Measurements from ENCODE around the gene TNFRSF21.

TNFRSF21 gene

DNA sequence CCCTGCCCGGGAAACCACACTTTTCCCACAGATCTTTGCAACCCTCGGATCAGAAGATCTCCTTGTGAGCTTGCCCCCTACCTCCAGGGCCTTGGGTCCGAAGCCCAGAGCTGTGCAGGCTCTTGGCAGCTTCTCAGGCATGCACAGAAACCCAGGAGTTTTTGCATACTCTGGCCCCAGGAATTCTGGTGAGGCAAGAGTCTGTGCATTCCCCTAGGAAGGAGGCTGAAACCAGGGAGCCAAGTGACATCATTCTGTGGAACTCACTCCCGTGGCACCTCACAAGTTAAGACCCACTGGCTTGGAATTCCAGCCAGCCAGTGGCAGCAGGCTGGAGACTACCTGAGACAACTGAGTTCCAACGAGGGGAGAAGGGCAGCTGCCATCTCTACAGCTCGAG is 100.1 kb downstream of the TNFRSF21 start:
- DNase-seq (ENCODE audit: low spot score), result no peak

DNA sequence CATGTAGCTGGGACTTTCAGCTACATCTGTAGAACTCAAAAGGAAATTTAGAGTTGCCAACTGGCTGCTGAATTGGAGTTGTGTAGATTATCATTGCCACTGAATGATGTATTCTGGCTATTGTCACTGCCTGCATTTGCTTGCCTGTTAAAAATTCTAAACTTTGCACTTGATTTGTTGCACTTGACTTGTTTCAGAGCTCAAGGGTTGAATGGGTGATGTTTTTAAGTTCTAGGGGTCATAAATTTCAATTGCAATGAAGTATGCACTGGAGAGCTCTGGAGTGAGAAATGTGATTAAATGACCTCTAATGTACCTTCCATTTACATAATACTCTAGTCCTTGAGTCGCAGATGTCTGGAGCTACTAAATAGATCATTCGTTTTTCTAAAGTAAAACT is 102.4 kb downstream of the TNFRSF21 start:
- DNase-seq (ENCODE audit: low spot score), result no peak

DNA sequence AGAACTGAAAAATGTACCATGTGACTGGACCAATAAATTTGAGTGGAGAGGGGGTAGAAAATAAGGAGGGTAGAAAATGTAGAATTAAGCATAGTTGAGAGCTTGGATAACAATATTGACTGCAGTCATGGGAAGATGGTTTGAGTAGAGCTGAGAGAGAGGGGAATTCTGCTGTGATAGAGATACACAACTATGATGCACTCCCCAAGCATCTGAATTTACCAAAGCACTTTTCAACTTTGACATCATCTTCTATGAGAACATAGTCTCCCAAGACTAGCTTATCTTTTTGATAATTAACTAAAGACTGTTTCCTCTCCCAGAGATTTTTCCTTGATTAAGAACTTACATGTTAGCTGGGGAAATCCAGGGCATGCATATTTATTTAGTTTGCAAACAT is 103.1 kb downstream of the TNFRSF21 start:
- DNase-seq (ENCODE audit: low spot score), result no peak

DNA sequence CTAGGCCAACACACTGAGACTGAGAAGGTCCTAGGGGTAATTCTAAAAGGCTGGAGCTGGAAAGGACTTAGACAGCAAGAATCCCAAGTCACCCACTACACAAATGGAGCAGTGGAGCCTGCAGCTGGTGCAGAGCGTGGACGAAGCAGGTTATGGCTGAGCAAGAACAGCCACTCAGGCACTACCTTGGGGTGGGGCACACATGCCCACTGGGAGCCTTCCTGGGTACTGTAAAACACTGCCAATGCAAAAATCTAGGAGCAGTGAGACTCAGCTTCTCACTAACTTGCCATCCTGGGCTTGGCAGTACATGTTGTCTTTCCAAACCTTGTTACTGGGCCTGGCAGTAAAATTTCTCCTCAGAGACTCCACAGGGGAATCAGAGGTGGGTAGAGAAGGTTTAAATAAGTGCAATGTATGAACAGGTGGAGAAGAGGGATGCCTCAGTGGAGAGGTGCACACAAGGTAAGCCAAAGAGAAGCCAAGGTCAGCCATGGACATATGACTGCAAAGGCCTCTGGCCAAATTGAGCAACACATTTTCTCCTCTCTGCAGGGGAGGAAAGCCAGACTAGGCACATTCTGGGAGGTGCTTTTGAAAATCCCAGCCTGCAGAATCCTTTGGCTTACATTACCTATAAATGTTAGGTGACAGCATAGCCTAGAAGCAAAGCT is 105.6 kb downstream of the TNFRSF21 start:
- no peak for DNase-seq (ENCODE audit: low spot score)

DNA sequence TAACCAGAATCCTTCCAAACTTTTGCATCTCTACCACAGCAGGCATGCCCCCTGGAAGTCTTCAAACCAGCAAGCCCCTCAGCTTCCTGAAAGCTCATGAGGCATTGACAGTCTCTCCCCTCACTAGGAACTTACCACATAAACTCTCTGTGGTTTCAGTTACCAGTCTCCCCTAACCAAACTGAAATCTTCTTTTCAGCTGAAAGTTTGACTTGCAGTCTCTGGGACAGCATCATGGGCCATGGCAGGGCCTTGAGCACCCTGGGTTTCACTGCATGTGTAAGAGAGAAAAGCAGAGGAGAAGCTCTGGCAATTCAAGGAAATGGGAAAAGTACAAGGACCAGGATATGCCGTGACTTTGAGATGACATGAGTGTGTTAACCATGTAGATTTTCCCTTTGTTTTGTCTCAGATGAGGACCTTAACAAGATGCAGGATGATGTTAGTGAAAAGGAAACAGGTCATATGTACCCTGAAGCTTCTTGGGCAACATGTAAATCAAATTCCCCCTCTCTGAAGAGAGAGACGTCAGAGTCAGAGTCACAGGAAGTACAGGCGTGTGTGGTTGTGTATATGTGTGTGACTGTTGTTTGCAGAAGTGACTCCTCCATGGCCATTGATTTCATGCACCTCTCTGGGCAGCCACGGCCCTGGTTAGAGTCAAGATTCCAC is 106.3 kb downstream of the TNFRSF21 start:
- DNase-seq (ENCODE audit: low spot score), result no peak

DNA sequence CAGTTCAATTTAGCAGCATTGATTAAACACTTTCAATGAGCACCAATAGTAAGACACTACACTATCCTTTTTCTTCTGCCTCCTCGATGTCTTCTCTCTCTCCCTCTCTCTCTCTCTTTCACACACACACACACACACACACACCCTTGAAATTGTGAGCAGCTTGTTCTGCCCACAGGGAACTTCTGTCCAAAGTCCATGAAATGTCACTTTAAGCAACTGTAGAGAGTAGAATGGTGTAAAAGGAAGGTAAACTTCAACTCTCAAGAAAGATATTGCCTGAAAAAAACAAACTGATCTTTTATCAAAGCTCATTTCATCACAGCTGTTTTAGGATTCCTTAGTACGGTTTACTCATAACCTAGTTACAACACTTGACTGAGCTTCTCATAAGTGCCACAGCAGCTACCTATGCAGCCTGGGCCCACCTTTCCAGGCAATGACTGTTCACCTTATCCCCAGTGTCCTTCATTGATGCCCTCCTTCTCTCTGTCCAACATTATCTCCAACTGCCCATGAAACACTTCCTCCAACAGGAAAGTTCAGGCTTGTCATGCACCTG is 107.0 kb downstream of the TNFRSF21 start:
- no peak for DNase-seq (ENCODE audit: low spot score)

DNA sequence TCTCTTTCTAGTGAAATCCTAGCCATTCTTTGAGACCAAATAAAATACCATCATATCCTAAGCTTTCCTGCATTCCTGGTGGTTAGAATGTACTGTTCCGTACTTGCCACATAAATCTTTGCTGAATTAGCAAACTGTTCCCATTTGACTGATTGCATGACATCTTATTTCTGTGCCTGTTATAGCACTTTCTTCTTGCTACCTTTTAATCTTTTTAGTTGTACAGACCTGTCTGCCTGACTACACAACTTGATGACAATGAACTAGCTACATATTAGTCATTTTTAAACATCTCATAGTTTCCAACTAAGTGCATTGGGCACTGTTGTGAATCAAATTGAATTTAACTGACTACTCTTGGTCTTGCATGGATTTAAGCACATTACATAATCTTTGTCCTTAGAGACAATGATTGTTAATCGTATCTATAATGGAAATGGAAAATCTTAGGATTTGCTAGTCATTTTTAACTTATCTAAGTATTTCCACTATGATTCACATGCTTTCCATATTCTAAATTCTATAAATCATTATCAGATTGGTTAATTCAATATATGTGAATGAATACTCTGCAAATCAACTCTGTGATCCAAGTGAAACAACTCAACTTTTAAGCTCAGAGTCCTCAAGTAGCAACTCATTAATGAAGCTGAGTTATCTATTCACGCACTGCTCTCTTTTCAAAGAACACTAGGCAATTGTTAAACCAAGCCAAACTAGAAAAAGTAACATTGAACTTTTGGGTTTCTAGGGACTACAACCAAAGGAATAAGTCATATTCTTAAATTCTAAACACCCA is 109.0 kb downstream of the TNFRSF21 start:
- DNase-seq (ENCODE audit: low spot score), result no peak

DNA sequence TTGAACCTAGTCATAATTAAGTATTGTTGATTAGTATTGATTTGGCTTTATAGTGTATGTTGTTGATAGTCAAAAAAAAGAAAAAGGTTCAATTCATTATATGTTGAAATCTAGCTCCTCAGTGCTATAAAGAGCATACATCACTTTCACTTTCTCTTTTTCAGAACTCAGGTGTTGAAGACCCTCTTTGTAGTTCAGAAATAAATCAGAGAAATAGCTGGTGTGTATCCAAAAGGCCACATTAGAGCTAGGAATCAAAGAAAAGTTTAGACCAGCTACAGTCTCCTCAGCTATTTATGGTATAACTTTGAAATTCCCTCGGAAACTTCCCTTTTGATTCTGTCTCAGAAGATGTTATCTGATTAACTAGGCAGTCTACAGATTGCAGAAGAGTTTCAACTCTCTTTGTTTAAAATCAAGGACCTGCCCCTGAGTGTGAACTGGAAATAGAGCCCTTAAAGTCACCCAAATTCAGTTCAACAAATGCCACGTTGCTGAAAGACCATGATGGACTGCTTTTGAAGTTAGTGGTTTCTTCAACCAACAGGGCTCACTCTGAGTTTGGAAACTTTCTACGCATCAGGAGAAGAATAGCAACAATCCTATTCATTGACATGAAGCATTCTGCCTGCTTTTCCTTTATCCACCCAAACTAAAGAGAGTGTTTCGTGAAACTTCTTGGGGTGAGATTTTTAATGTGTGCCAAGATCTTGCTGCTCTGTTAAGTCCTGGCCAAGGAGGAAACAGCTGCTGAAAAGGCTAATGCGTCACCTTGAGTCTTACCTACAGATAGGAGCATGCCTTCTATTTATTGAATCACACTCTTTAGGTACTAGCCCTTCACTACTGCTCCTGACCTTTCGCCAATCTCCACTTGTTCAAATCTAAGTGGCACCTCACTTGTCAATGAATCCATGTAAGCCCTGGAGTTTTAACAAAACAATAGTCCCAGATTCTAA is 111.7 kb downstream of the TNFRSF21 start:
- no peak for DNase-seq (ENCODE audit: low spot score)

DNA sequence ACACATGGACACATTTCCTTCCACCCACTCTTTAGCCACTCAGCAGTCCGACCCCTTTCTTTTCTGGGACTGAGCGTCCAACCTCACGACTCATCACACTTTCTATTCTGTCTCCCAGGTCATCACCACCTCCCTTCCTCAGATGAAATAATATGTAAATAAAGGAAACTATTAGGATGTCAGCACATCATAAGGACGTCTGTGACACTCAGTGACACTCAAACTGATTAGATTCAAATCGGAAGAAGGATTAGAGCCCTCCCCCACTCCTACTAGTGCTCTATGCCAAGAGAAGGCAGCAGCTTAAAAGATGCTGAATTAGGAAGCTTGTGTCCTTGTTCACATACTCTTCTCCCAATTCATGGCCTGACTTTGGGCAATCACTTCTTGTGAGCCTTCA is 113.6 kb downstream of the TNFRSF21 start:
- no peak for DNase-seq (ENCODE audit: low spot score)

DNA sequence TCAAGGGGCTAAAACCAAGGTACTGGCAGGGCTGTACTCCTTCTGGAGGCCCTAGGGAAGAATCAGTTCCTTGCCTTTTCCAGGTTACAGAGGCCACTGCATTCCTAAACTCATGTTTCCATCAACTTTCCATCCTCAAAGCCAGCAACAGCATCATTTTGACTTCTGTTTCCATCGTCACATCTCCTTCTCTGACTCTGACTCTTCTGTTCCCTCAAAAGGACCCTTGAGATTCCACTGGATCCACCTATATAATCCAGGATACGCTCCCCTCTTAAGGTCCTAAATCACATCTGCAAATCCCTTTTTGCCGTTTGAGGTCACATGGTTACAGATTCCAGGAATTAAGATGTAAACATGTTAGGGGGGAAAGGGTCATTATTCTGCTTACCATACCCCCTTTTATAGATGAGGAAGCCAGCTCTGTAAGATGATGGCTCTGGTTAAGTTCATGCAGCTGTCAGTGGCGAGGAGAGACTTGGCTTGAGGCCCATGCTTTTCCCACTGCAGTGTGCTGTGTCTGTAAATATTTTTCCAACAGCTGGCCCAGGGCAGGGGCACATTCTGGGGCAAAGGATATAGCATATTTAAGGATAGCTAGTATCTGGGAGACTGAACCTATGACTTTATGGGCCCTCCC is 114.6 kb downstream of the TNFRSF21 start:
- DNase-seq (ENCODE audit: low spot score), result no peak

DNA sequence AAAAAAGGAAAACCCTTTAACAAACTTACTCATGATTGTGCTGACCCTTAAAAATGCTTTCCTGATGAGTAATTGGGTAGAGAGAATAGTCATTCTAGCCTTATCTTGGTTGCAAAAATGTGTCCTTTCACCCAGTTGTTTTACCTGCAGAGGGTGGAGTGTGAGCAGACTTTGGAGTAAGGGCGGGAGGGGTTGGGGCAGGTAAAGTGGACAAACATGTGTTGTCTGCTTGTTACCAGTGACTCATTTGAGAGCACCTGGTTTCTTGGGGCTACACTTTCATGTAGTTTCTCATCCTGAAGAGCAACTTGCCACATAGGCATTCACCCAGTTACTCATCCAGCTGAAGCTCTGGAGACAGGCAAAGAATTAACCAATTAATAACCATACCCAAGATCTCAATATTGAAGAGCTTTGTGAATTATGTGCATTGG is 121.1 kb downstream of the TNFRSF21 start:
- DNase-seq (ENCODE audit: low spot score), result no peak

DNA sequence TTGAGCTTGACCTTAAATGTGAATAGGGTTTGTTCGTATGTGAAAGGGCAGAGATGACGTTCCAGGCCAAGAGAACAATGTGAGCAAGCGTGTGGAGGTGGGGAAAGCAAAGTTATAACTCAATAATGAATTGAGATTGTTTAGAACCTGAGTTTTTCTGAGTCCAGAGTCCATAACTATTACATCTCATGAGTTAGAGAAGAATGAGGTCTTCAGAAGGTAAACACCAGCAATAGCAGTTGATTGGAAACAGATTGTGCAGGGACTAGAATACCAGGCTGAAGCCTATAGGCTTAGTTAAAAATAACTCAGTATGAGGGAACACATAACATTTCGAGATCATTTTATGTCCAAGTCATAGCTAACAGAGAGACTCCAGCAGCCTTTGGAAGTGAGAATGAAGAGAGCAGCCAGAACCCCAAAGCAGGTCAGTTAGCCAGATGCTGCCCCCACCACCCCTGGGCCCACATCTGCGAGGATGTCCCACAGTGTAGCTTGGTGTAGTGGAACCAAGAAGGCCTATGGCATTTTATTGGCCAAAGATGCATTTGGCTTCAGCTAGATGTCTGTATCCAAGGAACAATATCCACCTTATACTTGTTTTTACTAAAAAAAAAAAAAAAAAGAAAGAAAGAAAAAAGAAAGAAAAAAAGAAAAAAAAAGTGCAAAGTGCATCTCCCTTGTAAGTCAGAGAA is 121.7 kb downstream of the TNFRSF21 start:
- no peak for DNase-seq (ENCODE audit: low spot score)

DNA sequence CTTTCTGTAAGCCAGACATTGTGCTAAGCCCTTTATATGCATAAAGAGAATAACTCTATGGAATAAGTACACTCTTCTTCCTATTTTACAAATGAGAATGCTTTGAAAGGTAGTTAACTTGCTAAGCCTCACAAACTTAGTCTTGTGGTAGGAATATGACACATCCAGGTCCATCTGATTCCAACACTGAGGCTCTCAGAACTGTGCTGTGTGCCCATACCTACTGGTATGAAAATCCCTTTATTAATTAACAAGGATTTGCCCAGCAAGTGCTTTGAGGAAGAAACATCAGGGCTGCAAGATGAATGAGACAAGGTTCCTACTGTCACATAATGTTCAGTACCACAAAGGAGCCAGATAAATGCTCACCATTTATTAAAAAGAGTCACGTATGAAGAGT is 122.6 kb downstream of the TNFRSF21 start:
- DNase-seq (ENCODE audit: low spot score), result no peak

DNA sequence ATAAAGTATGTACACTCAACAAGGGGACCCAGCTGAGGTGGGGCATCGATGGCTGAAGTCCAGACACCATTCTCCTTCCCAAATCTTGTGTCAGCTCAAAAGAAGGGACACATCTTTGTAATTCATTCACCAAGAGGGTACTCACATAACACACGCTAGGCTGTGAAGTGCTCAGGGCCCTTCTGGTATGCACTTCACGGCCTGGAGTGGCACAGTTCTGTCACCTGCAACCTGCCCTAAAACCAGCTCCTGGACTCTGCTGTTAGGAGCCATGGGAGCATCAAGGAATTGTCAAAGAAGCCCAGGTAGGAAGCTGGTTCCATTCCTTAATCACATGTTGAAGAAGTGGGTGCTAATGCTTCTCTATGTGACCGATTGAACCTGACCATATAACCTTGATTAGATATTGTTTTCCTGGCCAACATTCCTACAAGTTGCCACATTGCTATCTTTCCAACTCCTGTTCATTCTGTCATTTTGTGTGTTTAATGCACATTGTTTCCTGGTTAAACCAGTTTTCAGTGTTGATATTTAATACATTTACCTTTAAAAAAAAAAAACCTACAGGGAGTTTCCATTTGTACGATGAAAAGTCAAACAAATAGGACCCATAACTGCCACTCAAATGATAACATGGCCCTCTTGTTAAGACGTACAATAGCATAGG is 127.3 kb downstream of the TNFRSF21 start:
- no peak for DNase-seq (ENCODE audit: low spot score)

DNA sequence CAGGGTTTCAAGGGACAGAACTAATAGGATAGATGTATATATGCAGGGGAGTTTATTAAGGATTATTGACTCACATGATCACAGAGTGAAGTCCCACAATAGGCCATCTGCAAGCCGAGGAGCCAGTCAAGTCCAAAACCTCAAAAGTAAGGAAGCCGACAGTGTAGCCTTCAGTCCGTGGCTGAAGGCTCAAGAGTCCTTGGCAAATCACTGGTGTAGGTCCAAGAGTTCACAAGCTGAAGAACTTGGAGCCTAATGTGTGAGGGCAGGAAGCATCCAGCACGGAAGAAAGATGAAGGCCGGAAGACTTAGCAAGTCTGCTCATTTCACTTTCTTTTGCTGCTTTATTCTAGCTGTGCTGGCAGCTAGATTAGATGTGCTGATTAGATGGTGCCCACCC is 128.0 kb downstream of the TNFRSF21 start:
- DNase-seq (ENCODE audit: low spot score), result no peak

Data from CD4-positive, alpha-beta T cell treated with Interleukin-15 for 4 hours (primary cell).